Cerebellar nuclear complex (tissue), 1 donor: ENCODE measurements around the gene TLNRD1.

Experiments used
- DNase-seq, 2 experiments: peaks; one replicate each; lab custom pipeline; 2025; lab: John Stamatoyannopoulos, UW

Gene TLNRD1

DNA sequence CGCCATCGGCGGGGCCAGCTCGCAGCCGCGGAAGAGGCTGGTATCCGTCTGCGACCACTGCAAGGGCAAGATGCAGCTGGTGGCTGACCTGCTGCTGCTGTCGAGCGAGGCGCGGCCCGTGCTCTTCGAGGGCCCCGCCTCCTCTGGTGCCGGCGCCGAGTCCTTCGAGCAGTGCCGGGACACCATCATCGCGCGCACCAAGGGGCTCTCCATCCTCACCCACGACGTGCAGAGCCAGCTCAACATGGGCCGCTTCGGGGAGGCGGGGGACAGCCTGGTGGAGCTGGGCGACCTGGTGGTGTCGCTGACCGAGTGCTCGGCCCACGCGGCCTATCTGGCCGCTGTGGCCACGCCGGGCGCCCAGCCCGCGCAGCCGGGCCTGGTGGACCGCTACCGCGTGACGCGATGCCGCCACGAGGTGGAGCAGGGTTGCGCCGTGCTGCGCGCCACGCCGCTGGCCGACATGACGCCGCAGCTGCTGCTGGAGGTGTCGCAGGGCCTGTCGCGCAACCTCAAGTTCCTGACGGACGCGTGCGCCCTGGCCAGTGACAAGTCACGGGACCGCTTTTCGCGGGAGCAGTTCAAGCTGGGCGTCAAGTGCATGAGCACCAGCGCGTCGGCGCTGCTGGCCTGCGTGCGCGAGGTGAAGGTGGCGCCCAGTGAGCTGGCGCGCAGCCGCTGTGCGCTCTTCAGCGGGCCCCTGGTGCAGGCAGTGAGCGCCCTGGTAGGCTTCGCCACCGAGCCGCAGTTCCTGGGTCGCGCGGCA is 1.8 kb downstream of the TLNRD1 start:
- no peak for DNase-seq

DNA sequence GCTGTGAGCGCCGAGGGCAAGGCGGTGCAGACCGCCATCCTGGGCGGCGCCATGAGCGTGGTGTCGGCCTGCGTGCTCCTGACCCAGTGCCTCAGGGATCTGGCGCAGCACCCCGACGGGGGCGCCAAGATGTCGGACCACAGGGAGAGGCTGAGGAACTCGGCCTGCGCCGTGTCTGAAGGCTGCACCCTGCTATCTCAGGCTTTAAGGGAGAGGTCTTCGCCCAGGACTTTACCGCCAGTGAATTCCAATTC is 2.3 kb downstream of the TLNRD1 start:
- DNase-seq: no peak

DNA sequence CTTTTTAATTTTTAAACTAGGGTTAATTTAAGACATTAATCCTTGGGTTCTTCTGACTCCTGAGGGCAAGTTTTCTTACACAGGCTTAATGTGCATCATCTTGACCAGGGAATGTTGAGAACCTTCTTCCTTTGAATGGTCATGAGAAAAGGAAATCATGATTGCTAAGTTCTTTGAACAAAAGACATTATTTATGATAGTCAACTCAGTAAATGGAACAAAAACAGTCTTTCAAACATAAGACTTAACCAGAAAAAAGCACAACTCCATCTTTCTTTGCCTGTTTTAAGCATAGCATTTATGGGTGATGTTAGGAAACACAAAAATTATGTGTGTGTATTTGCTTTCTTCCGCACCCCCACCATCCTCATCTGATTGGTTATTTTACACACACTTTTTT is 5.4 kb downstream of the TLNRD1 start:
- no peak for DNase-seq

DNA sequence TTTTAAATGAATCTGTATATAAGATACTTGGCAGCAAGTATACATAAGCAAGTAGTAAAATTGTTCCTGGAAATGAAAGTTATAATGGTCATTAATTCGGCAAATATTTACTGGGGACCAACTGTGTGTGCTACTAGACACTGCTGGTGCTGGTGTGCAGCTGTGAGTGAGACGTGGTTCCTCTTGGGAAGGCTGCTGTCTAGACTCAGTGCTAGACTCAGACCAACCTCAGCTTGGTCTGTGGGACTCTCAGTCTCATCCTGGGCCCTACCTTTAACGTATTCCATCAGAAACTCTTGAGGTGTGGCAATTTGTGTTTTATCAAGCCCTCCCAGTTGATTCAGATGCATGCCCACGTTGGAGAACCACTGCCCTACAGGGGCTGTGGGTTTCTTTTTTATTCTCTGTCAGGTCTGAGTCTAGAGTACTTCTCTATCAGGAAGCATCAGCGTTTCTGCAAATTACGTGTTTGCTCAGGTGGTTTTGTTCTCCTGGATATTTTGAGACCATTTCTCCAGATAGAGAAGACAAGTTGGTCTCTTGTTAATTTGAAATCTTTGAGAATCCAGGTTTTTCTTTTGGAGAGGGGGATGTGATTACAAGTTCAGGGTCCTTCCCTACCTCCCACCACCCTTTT is 6.8 kb downstream of the TLNRD1 start:
- no peak for DNase-seq

DNA sequence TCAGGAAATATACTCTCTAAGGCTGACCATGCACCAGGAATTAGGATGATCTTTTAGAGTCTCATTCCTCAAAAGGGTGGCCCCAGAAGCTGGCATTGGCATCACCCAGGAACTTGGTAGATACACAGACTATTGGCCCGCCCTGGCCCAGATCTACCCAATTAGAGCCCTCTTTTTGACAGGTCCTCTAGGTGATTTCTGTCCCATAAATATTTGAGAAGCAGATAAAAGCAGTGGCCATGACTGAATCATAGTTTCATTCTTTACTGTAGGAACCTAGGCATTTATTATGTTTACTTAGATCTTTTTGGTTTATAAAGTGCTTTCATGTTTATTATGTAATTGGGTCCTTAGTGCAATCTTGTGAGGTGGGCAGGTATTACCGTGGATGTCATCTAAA is 7.6 kb downstream of the TLNRD1 start:
- no peak for DNase-seq

DNA sequence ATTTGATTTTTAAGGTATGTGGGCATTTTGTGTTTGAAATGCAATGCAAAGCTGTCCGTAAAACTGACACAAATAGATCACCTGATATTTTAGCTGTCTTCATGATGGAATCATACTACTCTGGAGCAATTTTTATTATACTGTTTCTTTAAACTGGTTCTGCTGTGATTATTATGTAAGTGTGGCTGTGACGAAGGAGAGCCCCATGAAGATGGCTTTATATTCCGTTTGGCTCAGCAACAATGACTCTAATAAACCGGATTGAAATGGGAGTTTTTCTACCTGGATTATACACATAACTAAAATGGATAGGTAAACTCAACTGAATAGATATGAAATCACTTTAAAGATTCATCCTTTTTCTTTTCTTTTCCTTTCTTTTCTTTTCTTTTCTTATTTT is 9.4 kb downstream of the TLNRD1 start:
- peak in 1 of 2 experiments; percentile 30 for DNase-seq

DNA sequence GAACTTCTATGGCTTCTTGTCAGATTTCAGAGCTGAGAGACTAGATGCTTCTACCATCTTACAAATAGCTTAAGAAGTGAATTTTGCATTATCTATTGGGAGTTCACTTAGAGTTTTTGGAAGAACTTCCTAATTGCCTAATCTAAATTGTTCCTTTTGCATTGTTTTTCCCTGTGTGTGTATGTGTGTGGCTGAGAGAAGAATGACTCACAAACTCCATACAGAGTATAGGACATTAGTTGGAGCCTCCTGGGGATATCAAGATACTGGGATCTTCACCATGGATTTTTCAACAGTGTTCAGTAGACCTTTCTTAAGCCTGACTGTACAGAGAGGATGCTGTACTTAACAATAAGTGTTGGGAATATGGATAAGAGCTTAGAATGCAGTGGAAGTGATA is 10.9 kb downstream of the TLNRD1 start:
- no peak for DNase-seq

DNA sequence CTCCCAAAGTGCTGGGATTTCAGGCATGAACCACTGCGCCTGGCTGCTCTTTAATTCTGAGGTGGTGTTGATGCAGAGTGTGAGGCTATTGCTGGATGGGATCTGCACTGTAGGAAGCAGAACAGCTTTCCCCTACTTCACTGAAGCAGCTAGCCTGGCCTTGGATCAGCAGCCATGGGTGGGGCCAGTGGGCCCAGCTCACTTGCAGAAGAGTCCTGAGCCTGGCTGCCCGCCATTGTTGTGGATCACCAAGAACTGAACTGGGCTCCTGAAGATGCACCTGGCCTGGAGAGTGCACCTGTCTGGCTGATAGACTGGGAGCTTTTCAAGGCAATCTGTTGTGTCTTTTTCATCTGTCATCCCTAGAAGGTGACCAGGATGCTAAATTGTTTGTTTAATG is 11.9 kb downstream of the TLNRD1 start:
- DNase-seq: no peak

DNA sequence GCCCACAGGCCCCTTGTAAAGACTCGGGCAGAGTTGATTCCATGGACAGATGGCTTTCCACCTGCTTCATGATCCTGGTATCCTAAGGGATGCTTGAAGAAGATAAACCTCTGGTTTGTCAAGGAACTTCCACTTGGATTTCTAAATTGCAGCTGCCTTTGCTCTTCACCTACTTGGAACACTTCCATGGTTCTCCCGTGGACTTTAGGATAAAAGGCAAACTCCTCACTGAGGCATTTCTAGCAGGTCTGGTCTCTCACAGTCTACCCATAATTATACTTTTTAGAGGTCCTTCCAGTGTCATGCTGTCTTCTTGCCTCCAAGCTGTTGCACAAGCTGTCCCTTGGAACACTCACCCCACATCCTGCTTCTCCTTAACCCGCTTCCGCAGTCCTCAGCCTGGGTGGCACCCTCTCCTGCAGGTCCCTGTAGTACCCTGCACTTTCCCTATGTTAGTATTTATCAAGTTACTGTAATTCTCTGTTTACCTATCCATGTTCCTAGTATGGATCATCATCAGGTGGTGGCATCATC is 12.7 kb downstream of the TLNRD1 start:
- no peak for DNase-seq

DNA sequence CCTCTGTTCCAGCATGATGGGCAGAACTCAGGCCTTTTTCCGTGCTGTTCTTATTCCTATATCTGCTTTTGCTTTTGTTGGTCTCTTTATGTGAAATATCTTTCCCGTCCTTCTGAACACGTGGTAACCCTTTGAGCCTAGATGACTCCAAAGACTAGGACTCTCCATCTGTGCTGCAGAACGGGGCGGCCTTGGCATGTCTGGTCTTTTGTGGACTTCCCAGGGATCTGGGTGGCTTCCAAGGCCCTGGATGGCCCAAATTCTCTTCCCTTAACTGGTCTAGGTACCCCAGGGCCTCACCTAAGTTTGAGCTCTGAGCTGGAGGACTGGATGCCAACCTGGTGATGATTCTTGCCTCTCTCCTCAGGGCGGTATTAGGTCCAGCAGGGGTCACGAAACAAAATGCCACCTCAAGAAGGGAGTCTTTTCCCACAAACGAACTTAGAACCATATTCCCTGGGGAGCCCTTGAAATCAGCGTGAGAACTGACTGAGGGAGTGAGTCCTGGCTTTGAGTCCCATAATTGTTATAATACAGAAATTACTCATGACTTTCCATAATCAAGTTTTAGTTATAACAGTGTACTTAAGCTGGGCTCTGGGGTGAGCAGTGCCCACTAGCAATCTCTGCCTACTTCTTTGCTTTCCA is 13.8 kb downstream of the TLNRD1 start:
- DNase-seq: no peak

DNA sequence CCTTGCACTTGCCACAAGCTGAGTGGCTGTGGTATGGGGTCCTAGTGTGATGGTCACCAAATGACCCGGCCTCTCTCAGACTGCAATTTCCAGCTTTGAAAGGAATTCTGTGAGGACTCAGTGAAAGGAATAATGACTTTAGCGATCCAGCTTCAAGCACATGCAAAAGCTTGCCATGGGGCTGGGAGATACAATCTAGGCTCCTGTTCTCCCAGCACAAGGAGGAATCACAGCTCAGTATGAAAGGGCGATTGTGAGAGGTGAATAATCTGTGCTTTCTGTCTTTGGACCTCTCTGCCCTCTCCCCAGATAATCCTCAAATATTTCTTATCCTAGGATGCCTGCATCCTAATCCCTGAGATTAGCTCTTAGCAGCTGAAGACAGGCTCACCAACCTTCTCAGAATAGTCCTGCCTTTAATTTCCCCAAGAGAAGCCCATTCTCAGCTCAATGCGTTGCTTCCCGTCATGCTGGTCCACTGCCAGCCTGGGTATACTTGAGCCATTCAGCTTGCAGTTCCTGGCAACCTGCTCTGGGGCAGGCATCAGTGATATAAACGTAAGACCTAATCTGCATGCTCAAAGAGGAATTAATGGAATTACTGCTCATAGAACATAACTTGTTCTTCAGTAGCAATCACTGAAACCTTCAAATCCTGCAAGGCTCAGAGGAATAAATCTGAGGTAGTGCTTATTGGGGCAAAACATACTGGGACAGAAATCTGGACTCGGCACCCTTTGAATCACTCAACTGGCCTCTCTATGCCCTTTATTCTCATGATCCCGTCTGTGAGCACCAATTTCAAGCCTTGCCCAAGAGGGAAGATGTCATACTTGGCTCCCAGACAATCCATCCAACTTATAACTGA is 15.1 kb downstream of the TLNRD1 start:
- DNase-seq: no peak

DNA sequence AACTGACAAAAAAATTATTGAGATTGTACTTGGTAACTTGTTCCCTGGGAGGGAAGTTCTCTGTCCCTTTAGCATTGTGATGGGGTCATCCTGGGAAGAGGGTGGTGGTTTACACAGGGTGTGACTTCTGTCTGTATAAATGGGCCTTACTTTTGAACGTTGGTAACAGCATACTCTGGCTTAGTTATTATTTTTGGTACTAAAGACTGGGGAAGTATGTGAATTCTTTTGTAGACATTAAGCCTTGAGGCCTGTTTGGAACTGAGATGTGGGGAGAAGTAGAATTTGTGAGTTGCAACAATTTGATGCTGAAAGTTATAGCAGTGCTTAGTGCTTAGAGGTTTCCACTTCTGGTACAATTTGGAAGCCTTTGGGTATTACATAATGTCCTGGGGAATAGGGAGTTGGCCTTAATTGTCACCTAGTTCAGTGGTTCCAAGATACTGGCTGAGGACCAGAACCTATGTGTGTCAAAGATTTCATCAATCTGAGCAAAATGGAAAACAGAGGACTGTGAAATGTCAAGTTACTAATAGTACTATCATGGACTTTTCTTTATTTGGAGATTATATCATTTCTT is 15.9 kb downstream of the TLNRD1 start:
- no peak for DNase-seq

DNA sequence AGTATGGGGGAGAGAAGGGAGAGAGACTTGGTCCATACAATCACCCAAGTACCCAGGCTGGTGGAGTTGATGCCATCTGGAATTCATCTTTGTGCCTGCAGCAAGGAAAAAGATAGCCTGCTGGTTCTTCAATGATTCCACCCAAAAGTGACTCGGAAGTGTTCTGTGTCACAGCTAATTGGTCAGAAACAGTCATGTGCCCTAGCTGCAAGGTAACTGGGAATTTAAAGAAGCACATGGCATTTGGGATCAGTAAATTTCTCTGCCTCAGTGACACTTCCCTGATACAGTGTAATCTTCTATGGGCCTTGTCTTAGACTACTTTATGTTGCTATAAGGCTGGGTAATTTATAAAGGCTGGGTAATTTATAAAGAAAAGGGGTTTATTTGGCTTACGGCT is 17.5 kb downstream of the TLNRD1 start:
- DNase-seq: no peak

DNA sequence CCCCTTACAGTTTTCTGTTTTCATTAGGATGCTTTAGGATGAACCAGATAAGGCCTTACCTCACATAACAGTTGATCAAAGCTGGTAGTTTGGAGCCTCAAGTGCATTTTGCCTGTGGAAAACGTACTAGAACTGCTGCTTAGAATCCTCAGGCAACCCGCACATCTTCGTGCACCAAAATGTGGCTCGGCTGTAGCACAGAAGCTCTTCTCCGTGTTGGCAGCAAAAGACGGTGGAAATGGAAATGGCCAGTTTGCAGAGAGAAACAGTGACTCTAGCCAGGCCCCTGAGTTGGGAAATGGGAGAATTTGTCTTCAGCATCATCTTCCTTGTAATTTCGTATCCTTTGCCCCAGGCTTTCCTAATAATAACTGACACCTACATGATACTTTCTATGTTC is 20.6 kb downstream of the TLNRD1 start:
- no peak for DNase-seq

DNA sequence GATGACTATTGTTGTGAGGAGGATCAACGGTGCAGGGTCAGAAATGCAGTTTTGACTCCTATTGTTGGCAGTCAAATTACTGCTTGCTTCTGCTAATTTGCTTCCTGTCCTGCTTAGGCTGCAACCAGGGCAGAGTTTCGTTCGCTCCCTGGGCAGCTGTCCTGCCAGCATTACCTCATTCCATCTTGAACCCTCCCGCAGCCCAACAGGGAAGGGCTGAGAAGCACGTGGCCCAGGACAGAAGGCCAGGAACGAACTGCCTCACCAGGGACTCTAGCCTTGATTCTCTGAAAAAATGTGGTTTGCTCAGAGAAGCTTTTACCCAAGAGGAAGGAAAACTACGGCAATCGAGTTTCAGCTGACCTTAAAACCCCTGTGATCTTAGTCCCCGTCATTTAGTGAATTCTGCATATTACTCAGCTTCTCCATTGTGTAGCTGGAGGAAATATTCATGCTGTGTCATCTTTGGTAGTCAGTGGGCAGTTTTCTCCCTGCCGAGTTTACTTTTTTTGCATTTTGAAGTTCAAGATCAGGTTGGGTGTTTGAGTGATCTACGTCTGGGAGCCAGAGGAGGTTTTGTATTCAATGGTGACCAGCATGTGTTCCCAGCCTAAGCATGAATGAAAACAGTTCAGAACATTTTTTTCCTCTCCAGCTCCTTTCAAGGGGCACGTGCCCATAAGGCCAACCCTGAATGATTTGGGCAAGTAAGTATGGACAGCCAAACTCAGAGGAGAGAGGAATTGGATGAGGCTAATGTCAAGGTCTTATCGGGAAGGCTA is 23.0 kb downstream of the TLNRD1 start:
- peak; percentile 55 to 83 for DNase-seq

DNA sequence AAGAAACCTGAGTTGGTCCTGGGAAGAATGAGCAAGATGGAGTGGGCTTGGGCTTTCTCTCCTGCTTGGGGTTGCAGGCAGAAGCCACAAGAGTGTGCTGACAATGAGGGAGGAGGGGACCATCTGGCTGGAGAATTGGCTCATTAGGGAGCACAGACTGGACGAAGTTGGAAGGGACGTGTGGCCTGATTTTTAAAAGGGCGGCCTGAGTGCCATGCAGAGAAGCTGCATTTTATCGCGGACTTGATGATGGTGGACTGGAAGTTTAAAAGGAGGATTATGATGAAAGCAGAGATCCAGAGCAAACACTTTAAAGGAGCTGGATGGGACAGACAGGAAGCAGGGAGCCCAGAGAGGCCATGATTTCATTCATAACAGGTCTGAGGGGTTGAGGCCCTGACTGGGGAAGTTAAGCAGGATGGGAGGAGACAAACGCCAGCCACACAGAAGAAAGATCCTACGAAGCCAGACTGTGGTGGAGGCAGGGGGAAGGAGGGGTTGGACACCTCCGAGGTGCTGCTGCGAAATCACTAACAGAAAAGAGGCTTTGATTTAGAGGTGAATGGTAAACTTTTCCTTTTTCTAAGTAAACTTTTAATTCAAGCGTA is 23.6 kb downstream of the TLNRD1 start:
- DNase-seq: peak; percentile 33 to 54

DNA sequence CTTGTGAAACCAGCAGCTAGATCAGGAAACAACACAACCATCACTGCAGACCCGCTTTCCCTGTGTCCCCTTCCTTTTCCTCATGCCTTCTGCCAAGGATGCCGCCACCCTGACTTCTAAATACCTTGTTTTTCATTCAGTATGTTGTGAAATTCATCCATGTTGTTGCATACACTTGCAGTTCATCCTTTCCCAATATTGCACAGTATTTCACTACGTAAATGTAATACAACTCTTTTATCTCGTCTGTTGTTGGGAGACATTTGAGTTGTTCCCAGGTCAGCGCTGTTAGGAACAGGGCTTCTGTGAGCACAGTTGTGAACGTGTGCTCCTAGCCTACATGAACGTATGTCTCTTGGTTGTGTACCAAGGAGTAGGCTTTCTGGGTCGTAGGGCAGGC is 24.2 kb downstream of the TLNRD1 start:
- DNase-seq: no peak

DNA sequence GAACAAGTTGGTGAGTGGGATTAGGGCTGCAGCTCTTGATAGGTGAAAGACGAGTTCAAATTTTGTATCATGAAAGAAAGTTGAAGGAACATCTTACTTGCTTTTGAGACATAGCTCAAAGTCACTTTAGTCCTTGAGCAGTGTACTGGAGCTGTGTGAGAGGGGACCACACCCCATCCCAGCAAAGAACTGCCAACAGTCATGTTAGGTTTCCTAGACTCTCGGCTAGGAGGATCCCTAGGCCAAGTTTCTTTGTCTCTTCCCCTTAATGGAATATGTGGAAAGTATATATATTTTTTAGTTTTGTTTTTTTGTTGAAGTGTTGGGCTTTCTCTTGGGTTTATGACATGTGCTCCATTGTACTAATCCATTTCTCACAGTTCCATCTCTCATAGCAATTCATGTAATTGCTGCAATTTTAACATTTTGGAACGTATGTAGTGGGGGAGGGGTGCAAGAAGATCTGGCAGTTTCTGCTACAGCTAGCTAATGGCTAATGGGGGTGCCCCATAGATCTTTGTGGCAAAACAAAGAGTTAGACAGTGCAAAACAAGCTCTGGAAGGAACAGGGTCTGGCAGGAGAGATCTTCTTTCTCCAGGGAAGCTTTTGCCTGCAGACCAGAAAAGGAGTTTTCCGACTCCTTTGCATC is 25.1 kb downstream of the TLNRD1 start:
- no peak for DNase-seq

DNA sequence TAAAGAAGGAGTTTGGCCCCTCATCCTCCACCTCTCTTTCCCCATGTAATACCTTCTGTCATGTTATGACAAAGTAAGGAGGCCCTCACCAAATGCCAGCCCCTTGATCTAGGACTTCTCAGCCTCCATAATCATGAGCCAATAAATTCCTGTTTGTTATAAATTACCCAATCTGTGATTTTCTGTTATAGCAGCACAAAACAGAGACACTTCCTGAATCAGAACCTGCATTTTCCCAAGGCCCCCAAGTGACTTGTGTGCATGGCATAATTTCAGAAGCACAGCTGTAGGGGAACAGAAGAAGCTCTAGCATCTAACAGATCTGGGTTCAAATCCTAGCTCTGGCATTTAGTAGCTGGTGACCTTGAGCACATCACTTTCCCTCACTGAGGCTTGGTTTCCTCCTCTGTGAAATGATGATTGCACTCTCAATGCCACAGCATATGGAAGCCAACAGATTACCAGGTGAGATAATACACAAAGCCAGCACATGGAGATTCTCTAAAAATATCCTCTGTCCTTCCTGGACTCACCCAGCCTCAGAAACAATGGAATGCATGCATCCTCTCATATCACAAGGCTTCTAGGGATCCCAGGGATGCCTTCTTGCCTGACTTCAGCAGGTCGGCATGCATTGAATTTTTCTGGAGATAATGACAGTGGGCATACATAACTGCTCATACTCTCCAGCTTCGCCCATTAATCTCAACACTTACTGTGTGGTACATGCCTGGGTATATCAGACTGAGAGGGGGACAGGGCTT is 26.3 kb downstream of the TLNRD1 start:
- no peak for DNase-seq
